ENCODE results near the gene SIGLEC7.

DNA sequence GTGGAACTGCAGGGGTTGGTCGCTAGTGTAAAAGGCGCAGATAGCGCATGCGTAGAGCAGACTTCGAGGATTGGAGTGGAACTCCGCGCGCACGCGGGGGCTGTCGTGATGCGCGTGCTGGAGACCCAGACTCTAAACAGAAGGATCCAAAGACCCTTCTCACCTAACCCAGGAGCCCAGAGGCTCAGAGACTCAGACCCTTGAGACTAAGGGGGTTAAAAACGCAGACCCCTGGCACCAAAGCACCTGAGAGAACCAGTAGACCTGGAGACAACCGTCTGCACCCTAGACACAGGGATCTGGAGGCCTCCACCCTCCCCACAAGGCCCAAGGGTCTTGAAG is 33.3 kb upstream of the SIGLEC7 start:
- TF ChIP-seq EZH2 (IDR thresholded peaks at IDR 0.05; ENCODE audit: insufficient read depth, poor library complexity, severe bottlenecking) (no peak), EZH2phosphoT487 (IDR thresholded peaks at IDR 0.05; ENCODE audit: insufficient read depth, low read depth) (no peak)

Measured in GM23248 (cell line).